UCSD-AML1 (cell line): ENCODE measurements around the gene RNF43.
"Not testable (repeated sequence)": the region's sequence is repeated elsewhere in the genome, so short reads cannot be mapped to it uniquely, and the experiment has no call there.

Experiments used
- DNase-seq: peaks from one replicate; lab custom pipeline; 2025; ENCODE audit not compliant: unreplicated experiment; lab: John Stamatoyannopoulos, UW

The RNF43 gene

DNA sequence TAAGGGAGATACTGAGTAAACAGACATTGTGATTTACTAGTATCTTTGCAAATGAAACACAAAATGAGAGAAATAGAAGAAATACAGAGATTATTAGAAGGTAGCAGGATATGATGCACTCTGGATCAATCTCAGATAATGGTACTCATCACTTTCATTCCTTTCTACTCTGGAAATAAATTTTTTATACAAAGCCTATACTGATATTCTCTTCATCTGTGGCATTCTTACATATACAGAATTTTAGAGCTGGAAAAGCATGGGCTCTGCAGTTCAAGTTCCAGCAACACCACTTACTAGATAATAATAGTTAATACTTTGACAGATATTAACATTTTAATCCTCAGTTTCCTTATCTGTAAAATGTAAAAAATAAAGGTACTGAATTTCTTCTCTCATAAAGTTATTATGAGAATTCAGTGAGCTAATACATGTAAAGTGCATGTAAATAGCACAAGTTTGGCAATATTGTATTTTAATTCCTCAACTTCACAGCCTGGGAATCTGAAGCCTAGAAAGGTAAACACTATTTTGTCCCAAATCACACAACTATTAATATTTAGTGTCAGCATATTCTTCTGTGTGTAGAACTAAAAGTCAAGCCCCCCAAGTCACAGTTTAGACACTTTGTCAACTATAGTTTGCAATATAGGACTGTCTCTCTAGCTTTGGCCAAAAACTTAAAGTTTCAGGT lies 6.5 kb downstream of the RNF43 start:
- no peak for DNase-seq

DNA sequence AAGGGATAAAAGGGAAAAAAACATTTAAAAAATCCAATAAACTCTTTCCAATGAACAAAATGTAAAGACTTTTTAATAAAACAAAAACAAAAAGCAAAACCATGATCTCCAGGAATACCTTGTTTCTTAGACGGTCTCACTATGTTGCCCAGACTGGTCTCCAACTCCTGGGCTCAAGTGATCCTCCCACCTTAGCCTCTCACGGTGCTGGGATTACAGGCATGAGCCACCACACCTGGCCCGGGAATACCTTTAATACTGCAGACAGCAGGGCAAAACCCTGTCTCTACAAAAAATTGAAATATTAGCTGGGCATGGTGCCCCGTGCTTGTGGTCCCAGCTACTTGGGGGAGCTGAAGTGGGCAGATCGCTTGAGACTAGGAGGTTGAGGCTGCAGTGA lies 7.9 kb downstream of the RNF43 start:
- DNase-seq, result no peak

DNA sequence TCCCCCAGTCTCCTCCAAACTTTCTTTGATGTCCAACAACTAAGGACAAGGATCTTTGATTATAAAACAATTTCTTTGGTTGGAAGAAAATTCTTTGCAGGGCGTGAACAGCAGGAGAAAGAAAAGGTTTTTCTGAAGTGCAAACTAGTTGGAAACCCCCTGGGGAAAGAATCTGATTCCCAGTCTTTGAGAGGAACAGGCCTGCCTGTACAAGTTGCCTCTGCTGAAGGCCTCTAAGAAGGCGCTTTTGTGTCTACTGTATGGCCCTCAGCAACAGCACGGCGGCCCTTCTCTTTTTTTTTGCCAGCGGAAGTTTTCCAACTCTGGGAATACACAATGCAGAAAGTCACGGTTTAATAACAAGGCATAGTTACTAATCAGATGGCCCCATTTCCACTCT lies 14.0 kb downstream of the RNF43 start:
- DNase-seq, result no peak

DNA sequence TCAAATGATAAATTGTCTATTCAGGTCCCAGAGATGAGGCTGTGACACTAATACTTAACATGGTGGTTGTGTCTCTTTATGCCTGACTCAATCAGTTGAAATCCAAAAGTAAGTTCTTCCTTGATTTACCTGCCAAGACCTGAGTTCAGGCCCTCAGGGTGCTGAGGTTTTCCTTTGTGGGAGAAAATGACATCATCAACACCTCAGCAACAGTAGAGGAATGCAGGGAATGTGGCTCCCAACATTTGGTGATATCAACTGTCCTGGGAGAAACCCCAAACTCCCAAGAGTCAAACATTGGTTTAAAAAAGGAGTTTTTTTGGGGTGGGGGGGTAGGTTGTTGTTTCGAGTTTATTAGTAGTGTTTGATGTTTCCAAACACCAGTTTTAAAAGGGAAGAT lies 14.7 kb downstream of the RNF43 start:
- no peak for DNase-seq

GRCh38 chr17:58402047-58402446 lies 15.3 kb downstream of the RNF43 start:
- DNase-seq, result no peak

GRCh38 chr17:58401287-58401686 lies 16.0 kb downstream of the RNF43 start:
- no peak for DNase-seq

GRCh38 chr17:58400826-58401225 lies 16.5 kb downstream of the RNF43 start:
- DNase-seq, result no peak

- no peak for DNase-seq
Observed at GRCh38 chr17:58399974-58400373, 17.4 kb downstream of the RNF43 start.

GRCh38 chr17:58398574-58399266 lies 18.6 kb downstream of the RNF43 start:
- DNase-seq, result no peak

DNA sequence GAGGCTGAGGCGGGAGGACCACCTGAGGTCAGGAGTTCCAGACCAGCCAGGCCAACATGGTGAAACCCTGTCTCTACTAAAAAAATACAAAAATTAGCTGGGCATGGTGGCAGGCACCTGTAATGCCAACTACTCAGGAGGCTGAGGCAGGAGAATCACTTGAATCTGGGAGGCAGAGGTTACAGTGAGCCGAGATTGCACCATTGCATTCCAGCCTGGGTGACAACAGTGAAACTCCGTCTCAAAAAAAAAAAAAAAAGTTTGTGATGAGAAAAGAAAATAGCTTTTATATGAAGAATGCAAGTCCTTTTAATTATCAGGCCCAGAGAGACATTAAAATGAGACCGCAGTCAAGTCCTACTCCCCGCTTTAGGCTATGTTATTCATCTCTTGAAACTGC lies 19.9 kb downstream of the RNF43 start:
- not testable (repeated sequence) for DNase-seq

- DNase-seq, result no peak
Observed at GRCh38 chr17:58396173-58396572, 21.2 kb downstream of the RNF43 start.

GRCh38 chr17:58394534-58395223 lies 22.7 kb downstream of the RNF43 start:
- DNase-seq, result no peak

DNA sequence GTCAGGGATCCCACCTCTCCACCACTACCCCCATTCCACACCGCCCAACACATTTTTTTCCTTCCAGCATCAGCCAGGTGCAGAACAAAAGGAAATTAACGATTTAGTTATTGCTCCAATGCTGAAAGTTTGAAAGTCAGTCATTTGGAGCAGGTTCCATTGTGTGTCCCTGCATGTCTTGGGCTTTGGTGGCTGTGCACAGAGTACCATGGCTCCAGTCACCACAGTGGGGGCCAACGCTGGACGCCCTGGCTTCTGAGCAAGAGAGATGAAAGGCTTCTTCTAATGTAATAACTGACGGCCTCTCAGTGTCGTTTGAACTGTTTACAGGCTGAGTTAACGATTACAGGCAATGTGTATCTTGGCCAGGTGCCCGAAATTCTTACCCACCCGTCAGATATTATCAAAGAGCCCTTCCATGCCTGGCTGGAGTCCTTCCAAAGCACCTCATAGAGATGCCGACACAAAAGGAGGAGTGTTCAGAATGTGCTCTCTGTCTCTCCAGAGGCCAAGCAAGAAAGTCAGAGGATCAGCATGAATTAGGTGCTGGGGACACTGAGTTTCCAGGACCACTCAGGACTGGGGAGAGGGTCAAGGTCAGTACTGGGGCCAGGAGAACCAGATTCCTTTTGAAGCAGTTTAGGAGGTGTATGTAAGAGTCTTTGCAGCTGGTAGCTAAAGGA lies 25.9 kb downstream of the RNF43 start:
- no peak for DNase-seq

- DNase-seq, result no peak
Observed at GRCh38 chr17:58390884-58391283, 26.4 kb downstream of the RNF43 start.

- no peak for DNase-seq
Observed at GRCh38 chr17:58388302-58389190, 28.8 kb downstream of the RNF43 start.

- no peak for DNase-seq
Observed at GRCh38 chr17:58387834-58388233, 29.5 kb downstream of the RNF43 start.

DNA sequence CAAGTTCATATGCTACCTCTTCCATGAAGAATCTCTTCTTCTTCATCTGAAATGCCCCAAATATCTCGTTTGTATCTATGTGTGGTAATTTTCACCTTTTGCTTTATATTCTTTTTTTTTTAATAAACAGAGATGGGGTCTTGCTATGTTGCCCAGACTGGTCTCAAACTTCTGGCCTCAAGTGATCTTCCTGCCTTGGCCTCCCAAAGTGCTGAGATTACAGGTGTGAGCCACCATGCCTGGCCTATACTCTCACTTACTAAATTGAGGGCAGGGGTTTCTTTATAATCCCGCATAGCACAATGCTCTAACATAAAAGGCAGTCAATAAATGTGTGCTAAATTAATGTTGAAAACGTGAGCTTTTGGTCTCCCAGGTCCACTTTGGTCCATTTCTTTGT lies 30.6 kb downstream of the RNF43 start:
- no peak for DNase-seq

DNA sequence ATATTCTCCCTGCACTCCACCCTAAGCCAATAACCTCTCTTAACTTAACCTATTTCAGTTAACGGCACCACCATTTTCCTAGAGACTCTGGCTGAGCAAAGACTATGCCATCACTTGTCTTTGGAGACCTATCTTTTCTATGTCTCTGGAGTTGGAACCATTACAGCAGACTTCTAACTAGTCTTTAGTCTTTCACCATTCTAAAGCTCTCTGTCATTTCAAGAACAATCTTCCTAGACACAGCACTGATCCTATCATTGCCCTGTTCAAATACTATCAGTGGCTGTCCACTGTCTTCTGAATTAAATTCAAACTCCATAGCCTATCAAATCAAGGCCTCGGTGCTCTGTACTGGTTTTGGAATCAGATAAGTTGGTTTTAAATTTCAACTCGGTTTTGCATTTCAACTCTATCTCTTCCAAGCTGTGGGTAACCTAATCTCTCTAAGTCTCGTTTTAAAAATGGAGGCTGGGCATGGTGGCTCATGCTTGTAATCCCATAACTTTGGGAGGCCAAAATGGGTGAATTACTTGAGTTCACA lies 31.9 kb downstream of the RNF43 start:
- DNase-seq, result no peak

- DNase-seq, result no peak
Observed at GRCh38 chr17:58384897-58385296, 32.4 kb downstream of the RNF43 start.

- DNase-seq, result no peak
Observed at GRCh38 chr17:58383892-58384462, 33.4 kb downstream of the RNF43 start.
